T-cell (primary cell): ENCODE data around the gene CHODL. TPM values are rescaled to one million over a fixed set of nuclear protein-coding genes. Genes with fewer than 3 reads are reported as not detected.

Source experiments
- ATAC-seq, 4 experiments: fragments of 200-7000 bp in 3 of 4; fragments of 150-1000 bp in 1 of 4; cut with Tn5 transposase; replicated peaks in 1 of 4; 1 replicate in 3 of 4; 2 replicates in 1 of 4; pipeline ENCODE4 v1.10.0; 2021; ENCODE audit warnings: moderate library complexity in 3 of 4, mild to moderate bottlenecking in 2 of 4, moderate number of reproducible peaks in 1 of 4
- CTCF ChIA-PET, 2 donors: fragments of 300-600 bp; sonication (Branson Sonifier 250); formaldehyde crosslinking; loops; one replicate each; lab custom pipeline; 2022; ENCODE audit warnings: antibody characterized with exemption in 2 of 2; lab: Charles Lee
- POLR2A ChIA-PET, 2 donors: fragments of 300-600 bp; sonication (Branson Sonifier 250); formaldehyde crosslinking; loops; one replicate each; lab custom pipeline; 2022; ENCODE audit warnings: antibody characterized with exemption in 2 of 2; lab: Charles Lee
- DNase-seq, 35 experiments: peaks; one replicate each; pipeline versions ENCODE4 v3.0.0 to v3.0.0-alpha.2; 2013 to 2023
- H3K27ac ChIP-seq: one replicate; pipeline ENCODE4 v1.5.1; 2013; ENCODE audit warnings: low read length
- H3K27me3 ChIP-seq, 2 experiments: replicated peaks in 1 of 2; 1 replicate in 1 of 2; 2 replicates in 1 of 2; pipeline versions ENCODE4 v1.6.1 to v1.7.0; 2013; ENCODE audit warnings: low read length in 1 of 2, mixed read lengths in 1 of 2; ENCODE audit not compliant: control insufficient read depth in 2 of 2, insufficient read depth in 2 of 2; ENCODE audit errors: extremely low read depth in 1 of 2
- H3K36me3 ChIP-seq, 2 donors: 1 replicate in 1 of 2; 2 replicates in 1 of 2; pipeline versions ENCODE4 v1.6.1 to v1.7.0; 2013; ENCODE audit warnings: low read length in 1 of 2; ENCODE audit not compliant: control insufficient read depth in 2 of 2, insufficient read depth in 1 of 2; ENCODE audit errors: extremely low read depth in 1 of 2
- H3K4me1 ChIP-seq, 2 experiments: 1 replicate in 1 of 2; 2 replicates in 1 of 2; pipeline versions ENCODE4 v1.6.1 to v1.7.0; 2013; ENCODE audit warnings: low read length in 2 of 2, mixed read lengths in 1 of 2; ENCODE audit not compliant: insufficient read depth in 2 of 2, control insufficient read depth in 1 of 2; ENCODE audit errors: extremely low read depth in 1 of 2
- H3K4me3 ChIP-seq, 2 donors: 1 replicate in 1 of 2; 2 replicates in 1 of 2; pipeline versions ENCODE4 v1.5.1 to v1.7.0; 2013; ENCODE audit warnings: mild to moderate bottlenecking in 2 of 2, low read length in 1 of 2, moderate library complexity in 1 of 2; ENCODE audit not compliant: control insufficient read depth in 1 of 2; ENCODE audit errors: extremely low read depth in 1 of 2
- H3K9me3 ChIP-seq: 2 replicates; pipeline ENCODE4 v1.7.0; 2013
- H3K27ac Mint-ChIP-seq, 2 donors: one replicate each; pipeline ENCODE4 v1.8.0; 2020 to 2021; ENCODE audit warnings: mild to moderate bottlenecking in 2 of 2, mixed read lengths in 2 of 2
- H3K27me3 Mint-ChIP-seq, 2 donors: one replicate each; pipeline ENCODE4 v1.8.0; 2021 to 2022; ENCODE audit warnings: mixed read lengths in 2 of 2
- H3K36me3 Mint-ChIP-seq: one replicate; pipeline ENCODE4 v1.8.0; 2021; ENCODE audit warnings: mixed read lengths
- H3K4me1 Mint-ChIP-seq, 3 donors: one replicate each; pipeline ENCODE4 v1.8.0; 2020 to 2022; ENCODE audit warnings: mixed read lengths in 3 of 3, mild to moderate bottlenecking in 1 of 3
- H3K4me3 Mint-ChIP-seq, 3 donors: one replicate each; pipeline ENCODE4 v1.8.0; 2020 to 2022; ENCODE audit warnings: mild to moderate bottlenecking in 3 of 3, mixed read lengths in 3 of 3, moderate library complexity in 3 of 3
- H3K9me3 Mint-ChIP-seq, 3 donors: one replicate each; pipeline ENCODE4 v1.8.0; 2020 to 2022; ENCODE audit warnings: mixed read lengths in 3 of 3
- WGBS: methylation state at CpG from one replicate; pipeline ENCODE4 v1.1.5; 2013; ENCODE audit warnings: missing lambda C conversion rate; ENCODE audit not compliant: insufficient coverage; 5-methylcytosine and 5-hydroxymethylcytosine counted together
- total RNA-seq, 35 experiments: library from RNA in 6 of 35; stranded (reverse) in 6 of 35; fragments of 120-200 nt in 1 of 35; gene quantifications; one replicate each; pipeline versions ENCODE4 v1.2.1 to v1.2.4 and lab custom pipeline; 2013 to 2026

The CHODL gene, protein sequence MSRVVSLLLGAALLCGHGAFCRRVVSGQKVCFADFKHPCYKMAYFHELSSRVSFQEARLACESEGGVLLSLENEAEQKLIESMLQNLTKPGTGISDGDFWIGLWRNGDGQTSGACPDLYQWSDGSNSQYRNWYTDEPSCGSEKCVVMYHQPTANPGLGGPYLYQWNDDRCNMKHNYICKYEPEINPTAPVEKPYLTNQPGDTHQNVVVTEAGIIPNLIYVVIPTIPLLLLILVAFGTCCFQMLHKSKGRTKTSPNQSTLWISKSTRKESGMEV
- under 1 TPM in 3 of 5 donors, not detected in 2; 0.16 to 0.47 (median 0.38) TPM for total RNA-seq
- 0.48 TPM for total RNA-seq (2013)
- 0 to 0.78 (median 0.28) reads per million in 29 experiments for total RNA-seq (lab: John Stamatoyannopoulos, UW)

DNA sequence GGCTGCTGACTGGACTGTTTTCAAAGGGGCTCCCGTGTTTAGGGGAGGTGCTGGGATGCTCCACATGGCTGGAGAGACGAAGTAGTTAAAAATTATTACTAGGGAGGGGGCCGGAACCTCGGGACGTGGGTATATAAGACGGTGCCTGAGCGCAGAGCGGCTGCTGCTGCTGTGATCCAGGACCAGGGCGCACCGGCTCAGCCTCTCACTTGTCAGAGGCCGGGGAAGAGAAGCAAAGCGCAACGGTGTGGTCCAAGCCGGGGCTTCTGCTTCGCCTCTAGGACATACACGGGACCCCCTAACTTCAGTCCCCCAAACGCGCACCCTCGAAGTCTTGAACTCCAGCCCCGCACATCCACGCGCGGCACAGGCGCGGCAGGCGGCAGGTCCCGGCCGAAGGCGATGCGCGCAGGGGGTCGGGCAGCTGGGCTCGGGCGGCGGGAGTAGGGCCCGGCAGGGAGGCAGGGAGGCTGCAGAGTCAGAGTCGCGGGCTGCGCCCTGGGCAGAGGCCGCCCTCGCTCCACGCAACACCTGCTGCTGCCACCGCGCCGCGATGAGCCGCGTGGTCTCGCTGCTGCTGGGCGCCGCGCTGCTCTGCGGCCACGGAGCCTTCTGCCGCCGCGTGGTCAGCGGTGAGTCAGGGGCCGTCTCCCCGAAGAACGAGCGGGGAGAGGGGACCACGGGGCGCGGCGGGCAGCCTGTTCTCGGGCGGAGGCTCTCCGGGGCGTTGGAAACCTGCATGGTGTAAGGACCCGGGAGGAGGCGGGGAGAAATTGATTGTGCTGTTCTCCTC is at the start of gene CHODL:
TSS of gene CHODL (plus strand) at position 163 of the 793 bp plus-strand sequence. CDS start at position 554, 391 bp downstream.
- Histone ChIP-seq H3K36me3 (no peaks in the 10 kb centered on the region), H3K27ac (no peak within 1 kb of the TSS), H3K4me1 (no peaks in the 10 kb centered on the region), H3K4me3 (no peak within 1 kb of the TSS), H3K27me3 (peaks cover 6 to 13% of the 10 kb centered on the region in 2 experiments), H3K9me3 (no peaks in the 10 kb centered on the region)
- no peak within 1 kb of the TSS for H3K27ac Mint-ChIP-seq
- ChIA-PET POLR2A (no interaction called here), CTCF (no interaction called here)
- DNase-seq (no peak), ATAC-seq (no peak)
- no peak within 1 kb of the TSS for H3K4me3 Mint-ChIP-seq
- peaks cover 0 to 4% (median 0%) of the 10 kb centered on the region in 3 donors for H3K9me3 Mint-ChIP-seq
- H3K36me3 Mint-ChIP-seq = no peaks in the 10 kb centered on the region
- peaks cover 25 to 30% of the 10 kb centered on the region in 2 donors for H3K27me3 Mint-ChIP-seq
- peaks cover 0 to 4% (median 3%) of the 10 kb centered on the region in 3 donors for H3K4me1 Mint-ChIP-seq
- 9% methylated on average over 61 of the region's 72 CpGs for WGBS

DNA sequence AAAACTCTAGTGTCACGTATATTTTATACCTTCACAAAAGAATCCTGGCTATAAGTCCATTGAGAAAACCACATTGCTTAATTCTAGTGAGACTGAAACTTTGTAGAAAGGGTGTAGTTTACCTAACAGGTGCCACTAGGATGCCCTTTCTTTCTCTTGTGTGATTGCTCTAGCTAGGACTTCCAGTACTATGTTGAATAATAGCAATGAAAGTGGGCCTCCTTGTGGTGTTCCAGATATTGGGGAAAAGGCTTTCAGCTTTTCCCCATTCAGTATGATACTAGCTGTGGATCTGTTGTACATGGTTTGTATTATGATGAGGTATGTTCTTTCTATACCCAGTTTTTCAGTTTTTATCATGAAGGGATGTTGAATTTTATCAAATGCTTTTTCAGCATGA is 39.7 kb upstream of the CHODL start:
- H3K36me3 ChIP-seq = no peaks in the 10 kb centered on the region
- H3K27ac Mint-ChIP-seq = no peak overlapping the region
- H3K4me1 ChIP-seq = no peaks in the 10 kb centered on the region
- H3K4me3 Mint-ChIP-seq = no peak overlapping the region
- H3K27me3 ChIP-seq = no peaks in the 10 kb centered on the region
- CTCF ChIA-PET = interaction anchor here in 1 of 2 donors (1.5 kb wide), 1 partner anchor 164 kb away, joined by 4 read pairs; no protein-coding TSS in a partner anchor
- WGBS = no CpG with 5 or more reads among the region's 1 CpG
- no peaks in the 10 kb centered on the region for H3K27me3 Mint-ChIP-seq
- no peaks in the 10 kb centered on the region for H3K36me3 Mint-ChIP-seq
- no peak overlapping the region for H3K27ac ChIP-seq
- peaks cover 5 to 23% (median 14%) of the 10 kb centered on the region in 3 donors for H3K9me3 Mint-ChIP-seq
- no peaks in the 10 kb centered on the region for H3K9me3 ChIP-seq
- DNase-seq = peak in 1 of 35 experiments; percentile 1
- ATAC-seq = no peak
- POLR2A ChIA-PET = no interaction called here
- no peak overlapping the region for H3K4me3 ChIP-seq
- H3K4me1 Mint-ChIP-seq = no peaks in the 10 kb centered on the region

DNA sequence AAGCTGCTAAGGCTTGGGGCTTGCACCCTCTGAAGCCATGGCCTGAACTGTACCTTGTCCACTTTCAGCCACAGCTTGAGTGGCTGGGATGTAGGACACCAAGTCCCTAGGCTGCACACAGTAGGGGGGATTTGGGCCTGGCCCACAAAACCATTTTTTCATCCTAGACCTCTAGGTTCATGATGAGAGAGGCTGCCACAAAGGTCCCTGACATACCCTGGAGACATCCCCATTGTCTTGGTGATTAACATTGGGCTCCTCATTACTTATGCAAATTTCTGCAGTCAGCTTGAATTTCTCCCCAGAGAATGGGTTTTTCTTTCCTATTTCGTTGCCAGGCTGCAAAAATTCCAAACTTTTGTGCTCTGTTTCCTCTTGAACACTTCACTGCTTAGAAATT is 26.3 kb upstream of the CHODL start:
- Histone ChIP-seq H3K4me1 (no peaks in the 10 kb centered on the region), H3K9me3 (no peaks in the 10 kb centered on the region), H3K36me3 (no peaks in the 10 kb centered on the region), H3K4me3 (no peak overlapping the region), H3K27me3 (no peaks in the 10 kb centered on the region), H3K27ac (no peak overlapping the region)
- ATAC-seq (no peak), DNase-seq (no peak)
- Mint-ChIP-seq H3K4me3 (no peak overlapping the region), H3K36me3 (no peaks in the 10 kb centered on the region), H3K9me3 (peaks cover 19 to 51% (median 29%) of the 10 kb centered on the region in 3 donors), H3K27ac (no peak overlapping the region), H3K4me1 (no peaks in the 10 kb centered on the region), H3K27me3 (no peaks in the 10 kb centered on the region)
- POLR2A ChIA-PET = no interaction called here
- no CpG with 5 or more reads among the region's 1 CpG for WGBS
- CTCF ChIA-PET = no interaction called here

DNA sequence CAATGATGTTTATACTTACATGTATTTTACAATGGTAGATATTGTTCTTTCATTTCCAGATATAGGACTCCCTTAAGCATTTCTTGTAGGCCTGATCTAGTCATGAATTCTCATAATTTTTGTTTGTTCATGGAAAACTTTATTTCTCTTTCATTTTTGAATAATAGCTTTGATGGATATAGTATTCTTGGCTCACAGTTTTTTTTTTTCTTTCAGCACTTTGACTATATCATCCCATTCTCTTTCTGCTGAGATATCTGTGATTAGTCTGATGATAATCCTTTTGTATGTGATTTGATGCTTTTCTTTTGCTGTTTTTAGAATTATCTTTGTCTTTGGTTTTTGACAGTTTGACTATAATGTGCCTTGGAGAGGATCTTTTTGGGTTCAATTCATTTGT is 24.1 kb upstream of the CHODL start:
- H3K36me3 ChIP-seq = no peaks in the 10 kb centered on the region
- no peak overlapping the region for H3K27ac Mint-ChIP-seq
- no peak for DNase-seq
- no peaks in the 10 kb centered on the region for H3K9me3 ChIP-seq
- H3K4me1 ChIP-seq = no peaks in the 10 kb centered on the region
- no peak overlapping the region for H3K4me3 Mint-ChIP-seq
- no peak overlapping the region for H3K4me3 ChIP-seq
- no peak overlapping the region for H3K27ac ChIP-seq
- ChIA-PET POLR2A (no interaction called here), CTCF (no interaction called here)
- H3K27me3 ChIP-seq = no peaks in the 10 kb centered on the region
- H3K36me3 Mint-ChIP-seq = no peaks in the 10 kb centered on the region
- H3K27me3 Mint-ChIP-seq = no peaks in the 10 kb centered on the region
- H3K4me1 Mint-ChIP-seq = no peaks in the 10 kb centered on the region
- H3K9me3 Mint-ChIP-seq = peaks cover 19 to 51% (median 29%) of the 10 kb centered on the region in 3 donors
- ATAC-seq = no peak

DNA sequence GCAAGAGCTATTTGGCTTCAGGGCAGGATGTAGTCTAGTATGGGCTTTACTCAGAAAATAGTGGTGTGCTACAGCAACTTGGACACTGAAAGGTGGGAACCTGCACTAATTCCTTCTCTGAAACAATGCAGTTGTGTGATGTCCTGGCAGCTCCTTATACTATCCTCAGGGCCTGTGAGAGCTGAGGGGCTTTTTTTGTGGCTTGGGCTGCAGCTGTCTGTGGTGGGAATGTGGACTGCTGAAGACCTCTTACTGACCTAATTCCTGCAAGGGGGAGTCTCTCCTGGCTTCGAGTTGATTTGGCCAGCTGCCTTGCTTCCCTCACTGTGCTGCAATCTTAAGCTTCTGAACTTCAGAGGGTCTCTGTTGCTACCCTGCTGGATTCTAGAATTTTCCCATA is 22.3 kb upstream of the CHODL start:
- DNase-seq (no peak), ATAC-seq (no peak)
- WGBS = 0% methylated on average over 1 of the region's 1 CpG
- Mint-ChIP-seq H3K4me3 (no peak overlapping the region), H3K36me3 (no peaks in the 10 kb centered on the region), H3K9me3 (peaks cover 12 to 39% (median 22%) of the 10 kb centered on the region in 3 donors), H3K4me1 (no peaks in the 10 kb centered on the region), H3K27me3 (no peaks in the 10 kb centered on the region), H3K27ac (no peak overlapping the region)
- Histone ChIP-seq H3K36me3 (no peaks in the 10 kb centered on the region), H3K27ac (no peak overlapping the region), H3K4me1 (no peaks in the 10 kb centered on the region), H3K4me3 (no peak overlapping the region), H3K27me3 (no peaks in the 10 kb centered on the region), H3K9me3 (no peaks in the 10 kb centered on the region)
- ChIA-PET CTCF (no interaction called here), POLR2A (no interaction called here)

DNA sequence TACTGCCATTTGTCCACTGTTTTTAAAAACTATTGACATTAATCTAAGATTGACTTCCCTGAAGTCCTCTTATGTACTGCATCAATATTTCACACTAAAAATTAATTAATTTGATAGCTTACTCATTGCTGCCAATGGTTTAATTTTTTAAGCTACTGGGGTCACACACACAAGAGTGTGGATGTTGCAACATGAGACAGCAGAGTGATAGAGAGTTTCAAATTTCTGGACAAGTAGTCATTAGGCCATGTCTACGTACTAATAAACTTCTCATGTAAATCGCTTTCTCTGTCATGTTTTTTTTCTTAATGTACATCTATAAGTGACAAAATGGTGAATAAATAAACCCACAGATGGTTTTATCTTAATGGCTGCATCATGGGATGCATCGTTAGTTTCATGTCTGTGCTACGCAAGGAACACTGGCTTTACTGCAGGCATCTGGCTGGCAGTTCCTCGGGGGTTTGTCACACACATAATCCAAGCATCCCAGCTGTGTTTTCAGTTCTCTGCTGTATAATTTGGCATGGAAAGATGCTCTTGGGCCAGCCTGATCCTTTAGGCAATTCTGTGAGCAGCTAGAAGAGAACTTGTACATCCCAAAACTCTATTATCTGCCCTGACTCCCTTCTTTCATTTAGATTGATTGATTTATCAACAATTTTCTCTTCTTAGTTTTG is 16.4 kb upstream of the CHODL start:
- Histone ChIP-seq H3K9me3 (no peaks in the 10 kb centered on the region), H3K27ac (no peak overlapping the region), H3K4me3 (no peak overlapping the region), H3K36me3 (no peaks in the 10 kb centered on the region), H3K4me1 (no peaks in the 10 kb centered on the region), H3K27me3 (no peaks in the 10 kb centered on the region)
- Mint-ChIP-seq H3K9me3 (no peaks in the 10 kb centered on the region), H3K27ac (no peak overlapping the region), H3K4me1 (no peaks in the 10 kb centered on the region), H3K36me3 (no peaks in the 10 kb centered on the region), H3K27me3 (no peaks in the 10 kb centered on the region), H3K4me3 (no peak overlapping the region)
- no CpG with 5 or more reads among the region's 5 CpGs for whole genome bisulfite sequencing
- ChIA-PET CTCF (no interaction called here), POLR2A (no interaction called here)
- ATAC-seq (no peak), DNase-seq (no peak)
